CD4-positive, alpha-beta T cell treated with Interleukin-15 for 4 hours (primary cell): Measurements from ENCODE around the gene MEI4.
"Not testable (repeated sequence)": the region's sequence is repeated elsewhere in the genome, so short reads cannot be mapped to it uniquely, and the experiment has no call there.

Experiments
- DNase-seq: peaks from one replicate; pipeline ENCODE4 v3.0.0-alpha.2; 2020; ENCODE audit warnings: low spot score

The MEI4 gene

GRCh38 chr6:77816766-77817270, 164.0 kb downstream of the MEI4 start:
- DNase-seq = no peak

- no peak for DNase-seq
Observed at GRCh38 chr6:77822265-77822664, 169.4 kb downstream of the MEI4 start.

- DNase-seq = no peak
Observed at GRCh38 chr6:77825204-77825603, 172.4 kb downstream of the MEI4 start.

GRCh38 chr6:77829736-77830135, 176.9 kb downstream of the MEI4 start:
- no peak for DNase-seq

GRCh38 chr6:77833749-77834148, 180.9 kb downstream of the MEI4 start:
- not testable (repeated sequence) for DNase-seq

- no peak for DNase-seq
Observed at GRCh38 chr6:77834591-77834996, 181.8 kb downstream of the MEI4 start.

GRCh38 chr6:77837034-77837784, 184.4 kb downstream of the MEI4 start:
- no peak for DNase-seq

- DNase-seq = no peak
Observed at GRCh38 chr6:77839292-77839691, 186.5 kb downstream of the MEI4 start.

GRCh38 chr6:77844822-77845221, 192.0 kb downstream of the MEI4 start:
- DNase-seq = no peak

GRCh38 chr6:77853401-77853800, 200.6 kb downstream of the MEI4 start:
- no peak for DNase-seq

- no peak for DNase-seq
Observed at GRCh38 chr6:77856391-77856790, 203.6 kb downstream of the MEI4 start.

GRCh38 chr6:77857421-77857820, 204.6 kb downstream of the MEI4 start:
- DNase-seq = no peak

GRCh38 chr6:77876300-77876699, 223.5 kb downstream of the MEI4 start:
- no peak for DNase-seq

- no peak for DNase-seq
Observed at GRCh38 chr6:77879527-77879926, 226.7 kb downstream of the MEI4 start.

GRCh38 chr6:77880501-77880900, 227.7 kb downstream of the MEI4 start:
- DNase-seq = no peak

GRCh38 chr6:77883851-77884250, 231.0 kb downstream of the MEI4 start:
- no peak for DNase-seq

- DNase-seq = no peak
Observed at GRCh38 chr6:77893391-77893790, 240.6 kb downstream of the MEI4 start.

- no peak for DNase-seq
Observed at GRCh38 chr6:77906070-77906469, 253.2 kb downstream of the MEI4 start.

GRCh38 chr6:77910826-77911225, 258.0 kb downstream of the MEI4 start:
- DNase-seq = no peak

- no peak for DNase-seq
Observed at GRCh38 chr6:77926198-77926751, 273.4 kb downstream of the MEI4 start.

- no peak for DNase-seq
Observed at GRCh38 chr6:77930382-77930781, 277.5 kb downstream of the MEI4 start.

GRCh38 chr6:77930952-77931351, 278.1 kb downstream of the MEI4 start:
- DNase-seq = no peak

GRCh38 chr6:77962070-77962469, 309.2 kb downstream of the MEI4 start:
- DNase-seq = no peak

GRCh38 chr6:77965449-77965848, 312.6 kb downstream of the MEI4 start:
- DNase-seq = no peak
